Ramos (cell line): ENCODE data around the gene NRP1.

Experiments used
- in situ Hi-C: fragments of 300-500 bp; cut with MboI; formaldehyde crosslinking; loops from one replicate; pipeline ENCODE4 v1.14.3; 2022; ENCODE audit warnings: low sequenced_read_pairs; ENCODE audit not compliant: unreplicated experiment

The NRP1 gene

DNA sequence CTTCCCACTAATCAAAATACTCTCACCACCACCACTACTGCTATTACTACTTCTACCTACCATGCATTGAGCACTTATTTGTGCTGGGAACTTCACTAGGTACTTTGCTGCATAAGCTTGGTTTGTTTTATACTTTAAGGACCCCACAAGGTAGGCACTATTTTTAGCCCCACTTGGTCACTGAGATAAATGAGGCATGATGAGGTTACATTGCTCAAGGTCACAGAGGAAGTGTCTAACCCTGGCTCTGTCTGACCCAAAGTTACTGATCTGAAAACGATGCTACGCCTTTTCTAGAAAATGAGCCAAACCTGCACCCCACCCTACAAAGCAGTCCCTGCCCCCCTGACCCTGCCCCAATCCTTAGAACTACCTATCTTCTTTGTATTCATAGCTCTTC, 35.6 kb downstream of the NRP1 start:
- in situ Hi-C loops = no loop called here

DNA sequence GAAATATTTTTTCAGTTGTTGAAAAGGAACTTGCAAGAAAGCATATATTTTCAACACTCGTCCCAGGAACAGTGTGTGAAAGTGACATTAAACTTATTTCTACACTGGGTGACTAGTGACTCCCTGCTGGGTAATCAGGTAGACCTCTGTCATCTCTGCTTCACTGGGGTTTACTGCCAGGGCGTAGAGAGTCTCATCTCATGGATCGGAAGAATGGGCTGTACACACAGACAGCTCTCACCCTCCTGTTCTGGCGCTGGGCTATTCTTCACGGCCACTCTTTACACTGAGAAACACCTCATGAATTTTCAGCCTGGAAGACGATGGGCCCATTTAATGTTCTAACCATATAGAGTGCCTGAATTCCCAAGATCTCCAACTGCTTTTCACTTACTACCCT, 36.4 kb downstream of the NRP1 start:
- in situ Hi-C loops = no loop called here

DNA sequence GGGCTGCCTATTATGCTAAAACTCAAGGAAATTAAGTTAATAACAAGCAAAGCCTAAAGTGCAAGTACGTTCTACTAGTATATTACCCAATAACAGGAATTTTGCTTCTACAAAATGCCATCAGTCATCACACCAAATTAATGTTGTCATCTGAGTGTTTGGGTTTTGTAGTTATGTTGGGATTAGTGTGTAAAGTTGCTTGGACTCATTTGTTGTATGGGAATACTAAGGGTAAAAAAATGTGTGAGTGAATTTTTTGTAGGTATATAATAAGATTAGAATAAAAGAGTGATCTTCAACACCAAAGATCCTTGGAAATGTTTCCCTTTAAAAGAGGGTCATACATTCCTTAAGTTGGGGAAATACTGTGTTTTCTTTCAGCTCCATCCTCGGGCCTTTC, 38.6 kb downstream of the NRP1 start:
- in situ Hi-C loops = no loop called here

DNA sequence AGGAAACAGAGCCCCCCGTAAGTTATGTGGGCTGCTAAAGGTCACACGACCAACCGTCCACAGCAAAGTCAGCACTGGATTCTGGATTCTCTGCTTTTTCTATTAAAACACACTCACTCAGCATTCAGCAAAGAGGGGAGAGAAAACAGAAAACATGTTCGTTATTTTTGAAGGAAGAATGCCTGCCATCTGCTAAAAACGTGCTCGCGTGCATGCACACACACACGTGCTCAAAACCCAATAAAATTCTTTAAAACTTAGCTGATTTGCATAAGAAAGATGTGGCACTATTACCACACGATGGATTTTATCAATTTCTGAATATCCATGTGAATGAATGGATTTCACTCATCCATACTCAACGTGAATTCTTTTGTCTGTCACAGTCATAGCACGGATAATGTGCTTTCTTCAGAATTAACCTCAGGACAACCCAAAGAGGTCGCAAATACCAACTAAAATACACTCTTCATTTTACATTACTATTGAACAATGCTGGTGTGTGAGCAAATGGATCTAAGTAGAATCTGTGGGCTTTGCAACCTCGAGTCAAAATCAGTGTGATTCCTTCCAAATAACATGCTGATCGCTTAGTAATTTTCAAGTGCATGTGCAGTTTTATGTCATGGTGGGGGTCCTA, 40.8 kb downstream of the NRP1 start:
- in situ Hi-C loops = no loop called here

DNA sequence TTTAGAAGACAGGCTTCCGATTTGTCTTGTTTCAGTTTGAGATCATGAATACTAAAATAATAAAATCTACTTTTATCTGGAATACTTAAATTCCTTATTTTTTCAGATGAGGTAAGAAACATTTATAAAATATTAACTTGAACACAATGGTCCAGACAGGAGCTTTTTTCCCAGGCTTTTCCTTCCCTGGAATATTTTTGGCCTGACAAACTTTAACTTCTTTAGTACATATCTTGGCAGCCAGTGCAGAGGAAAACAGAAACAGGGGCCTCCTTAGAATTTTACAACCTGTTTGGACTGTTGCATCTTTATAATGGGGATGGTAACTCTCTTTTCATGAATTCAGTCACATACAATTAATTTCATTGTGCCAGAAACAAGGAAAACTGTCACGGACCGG, 41.4 kb downstream of the NRP1 start:
- in situ Hi-C loops = no loop called here

DNA sequence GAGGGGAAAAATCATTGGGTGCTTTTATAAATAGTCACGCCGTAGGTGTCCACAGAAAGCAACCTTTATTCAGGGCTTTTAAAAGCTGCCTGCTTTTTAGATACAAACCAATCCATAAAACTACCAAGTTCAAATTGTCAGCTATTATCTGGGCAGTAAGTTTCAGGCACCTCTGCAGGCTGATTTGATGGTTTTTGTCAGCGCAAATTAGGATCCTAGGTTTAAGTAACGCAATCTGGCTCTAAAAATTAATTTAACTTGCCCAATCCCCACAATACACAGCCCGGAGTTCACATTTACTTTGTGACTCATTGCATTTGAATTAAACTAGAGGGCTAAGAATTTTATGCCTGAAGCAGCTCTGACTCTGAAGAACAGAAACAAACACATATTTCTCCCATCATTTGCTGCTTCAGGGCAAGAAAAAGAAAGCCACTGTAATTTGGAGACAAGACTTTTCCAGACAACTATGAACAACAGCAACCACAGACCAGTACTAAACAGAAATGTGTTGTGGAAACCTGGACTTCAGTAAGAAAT, 43.3 kb downstream of the NRP1 start:
- in situ Hi-C loops = no loop called here

DNA sequence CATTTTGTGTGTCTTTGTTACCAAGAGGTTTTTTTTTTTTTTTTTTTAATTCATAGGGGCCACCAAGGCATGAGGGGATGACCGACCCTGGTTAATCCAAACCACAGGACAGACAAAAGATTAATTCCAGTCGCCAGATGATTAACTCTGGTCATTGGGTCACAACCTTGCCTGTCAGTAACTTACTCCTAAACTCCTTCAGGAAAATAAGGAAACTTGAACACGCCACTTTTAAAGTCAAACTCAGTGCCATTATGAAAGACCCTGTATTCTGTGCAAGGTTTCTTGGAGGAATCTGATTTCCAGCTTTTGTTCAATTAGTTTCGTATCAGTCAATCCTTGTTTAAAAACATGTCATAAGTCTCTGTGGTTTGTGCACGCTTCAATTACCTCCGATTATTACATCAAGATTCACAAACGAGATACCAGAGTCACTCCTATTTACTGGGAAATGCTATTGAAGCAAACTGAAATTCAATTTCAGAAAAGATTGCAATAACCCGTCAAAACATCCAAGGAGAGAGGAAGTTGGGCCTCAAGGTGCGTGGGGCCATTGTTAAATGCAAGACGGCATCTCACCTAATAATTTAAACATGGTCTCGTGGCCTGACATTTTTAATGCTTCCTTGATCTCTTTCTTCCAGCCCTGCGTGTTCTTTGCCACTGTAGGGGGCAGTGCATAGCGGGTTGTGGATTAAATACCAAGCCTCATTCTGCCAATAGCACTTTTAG, 44.0 kb downstream of the NRP1 start:
- in situ Hi-C loops = no loop called here

DNA sequence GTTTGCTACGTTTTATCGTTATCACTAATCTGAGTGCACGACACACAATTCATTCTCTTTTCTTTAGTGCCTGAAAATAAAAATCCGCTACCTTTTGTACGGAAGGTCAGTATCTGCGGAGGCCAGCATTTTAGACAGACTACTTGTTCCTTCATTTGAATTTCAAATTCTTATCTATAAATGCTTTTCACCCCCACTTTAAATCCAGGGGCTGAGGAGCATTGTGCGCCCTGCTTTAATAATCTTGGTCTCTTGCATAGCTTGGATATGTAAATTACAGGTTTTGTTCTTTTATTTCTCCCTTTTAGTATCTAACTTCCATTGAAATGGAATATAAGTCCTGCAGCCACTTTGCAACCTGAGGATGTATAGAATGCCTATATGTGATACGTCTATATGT, 44.7 kb downstream of the NRP1 start:
- in situ Hi-C loops = no loop called here

DNA sequence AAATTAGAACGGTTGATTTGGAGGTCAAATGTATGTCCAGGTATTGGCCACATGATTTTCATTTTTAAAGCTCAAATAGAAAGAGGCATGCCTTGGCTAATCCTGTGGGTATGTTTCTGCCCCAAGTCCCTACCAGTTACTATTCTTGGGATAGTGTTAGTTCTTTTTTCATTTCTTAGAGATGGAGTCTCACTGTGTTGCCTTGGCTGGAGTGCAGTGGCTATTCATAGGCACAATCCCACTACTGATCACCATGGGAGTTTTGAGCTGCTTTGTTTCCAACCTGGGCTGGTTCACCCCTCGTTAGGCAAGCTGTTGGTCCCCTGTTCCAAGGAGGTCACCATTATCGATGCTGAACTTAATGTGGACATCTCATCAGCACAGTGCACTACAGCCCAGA, 46.3 kb downstream of the NRP1 start:
- in situ Hi-C loops = no loop called here

DNA sequence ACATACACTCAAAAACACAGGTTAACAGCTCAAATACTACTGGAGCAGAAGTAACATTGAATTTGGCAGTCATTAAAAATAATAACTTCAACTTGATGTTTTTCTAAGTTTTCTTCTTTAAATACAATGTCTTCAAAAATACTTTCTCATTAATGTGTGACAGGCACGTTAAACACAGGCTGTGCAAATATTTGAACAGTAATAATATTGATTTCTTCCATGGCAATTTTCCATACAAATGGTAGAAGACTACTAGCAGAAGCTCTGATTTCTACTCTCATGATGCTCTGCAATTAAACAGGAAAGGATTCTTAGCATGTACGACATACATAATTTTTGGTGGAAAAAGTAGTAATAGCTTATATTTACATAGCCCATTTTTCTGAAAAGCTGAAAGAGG, 47.4 kb downstream of the NRP1 start:
- in situ Hi-C loops = no loop called here

DNA sequence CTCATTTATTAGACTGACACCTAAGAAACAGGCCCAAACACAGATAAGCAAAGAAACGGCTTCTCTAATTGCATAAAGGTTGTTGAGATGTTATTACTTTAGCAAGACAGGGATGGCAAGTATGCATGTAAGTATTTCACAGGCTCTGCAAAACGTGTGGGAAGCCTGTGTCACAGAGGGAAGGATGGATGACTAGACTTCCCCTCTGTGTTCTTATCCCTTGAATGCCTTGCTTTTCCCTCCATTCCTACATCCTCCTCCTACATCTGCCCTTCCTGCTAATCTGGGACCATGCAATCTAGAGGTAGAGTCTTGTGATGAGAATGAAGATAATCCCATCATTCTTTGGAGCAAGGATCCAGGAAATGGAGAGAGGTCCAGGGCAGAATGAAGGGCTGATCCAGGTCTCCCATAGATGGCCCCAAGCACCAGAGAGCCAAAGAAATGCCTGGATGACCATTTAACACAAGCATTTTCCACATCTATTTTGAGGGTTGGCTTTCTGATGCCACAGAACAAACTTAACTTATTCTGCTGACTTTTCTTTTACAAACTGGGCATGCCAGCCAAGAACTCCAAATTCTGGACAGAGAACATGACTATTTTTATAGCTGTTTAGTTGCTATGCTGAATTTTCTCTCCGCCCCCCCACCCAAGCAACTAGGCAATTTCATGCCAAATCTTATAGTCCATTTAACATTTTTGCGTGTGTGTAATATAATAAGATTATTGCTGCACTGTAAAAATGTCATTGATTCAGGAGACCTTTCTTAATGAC, 48.1 kb downstream of the NRP1 start:
- in situ Hi-C loops = no loop called here

DNA sequence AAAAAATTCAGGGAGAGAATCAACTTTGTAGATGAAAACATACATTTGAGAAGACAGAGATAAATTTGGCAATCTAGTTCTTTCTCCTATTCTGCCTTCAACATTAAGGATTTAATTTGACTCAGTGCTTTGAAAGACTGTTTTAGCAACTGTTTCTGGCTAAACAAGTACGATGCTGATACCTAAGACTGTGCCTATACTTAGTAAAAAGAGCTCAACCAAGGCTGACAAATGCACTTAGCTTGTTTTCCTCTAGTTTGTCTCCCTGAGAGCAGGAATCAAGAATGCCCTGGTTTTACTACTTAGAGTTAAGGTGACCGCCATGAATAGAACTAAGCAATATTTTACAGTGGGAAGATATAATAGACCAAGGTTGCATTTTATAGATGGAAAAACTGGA, 49.5 kb downstream of the NRP1 start:
- in situ Hi-C loops = no loop called here

DNA sequence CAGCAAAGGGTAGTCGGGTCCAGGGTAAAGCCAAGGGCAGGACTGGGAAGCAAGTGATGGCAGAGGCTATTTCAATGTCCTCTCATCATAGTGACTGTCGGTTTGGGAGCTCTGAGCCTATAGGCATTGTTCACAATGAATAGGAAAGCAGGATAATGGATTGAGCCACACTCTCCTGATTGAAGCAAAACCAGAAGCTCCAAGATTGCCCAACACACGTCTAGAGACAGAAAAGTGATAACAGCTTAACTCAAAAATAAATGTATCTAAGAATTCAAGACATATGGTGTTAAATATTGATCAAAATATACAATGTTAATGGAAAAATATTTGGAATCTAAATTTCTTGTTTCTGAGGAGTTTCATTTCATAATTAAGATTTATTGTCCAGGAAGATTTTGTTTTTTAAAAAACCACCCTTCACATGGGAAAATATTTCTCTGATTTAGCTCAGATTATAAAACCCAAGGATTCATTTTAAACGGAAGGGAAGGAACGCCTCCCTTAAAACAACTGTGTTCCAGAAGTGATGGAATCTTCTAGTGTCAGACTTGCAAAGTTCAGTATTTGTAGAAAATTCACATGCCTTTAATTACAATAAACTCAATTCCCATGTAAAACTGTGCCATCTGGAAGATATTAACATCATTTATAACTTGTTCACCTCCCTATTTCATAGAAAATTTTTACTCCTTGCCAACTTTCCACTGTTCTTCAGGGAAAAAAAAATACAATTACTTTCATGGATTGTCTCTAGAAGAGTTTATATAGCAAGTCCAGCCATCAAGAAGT, 54.5 kb downstream of the NRP1 start:
- in situ Hi-C loops = no loop called here

DNA sequence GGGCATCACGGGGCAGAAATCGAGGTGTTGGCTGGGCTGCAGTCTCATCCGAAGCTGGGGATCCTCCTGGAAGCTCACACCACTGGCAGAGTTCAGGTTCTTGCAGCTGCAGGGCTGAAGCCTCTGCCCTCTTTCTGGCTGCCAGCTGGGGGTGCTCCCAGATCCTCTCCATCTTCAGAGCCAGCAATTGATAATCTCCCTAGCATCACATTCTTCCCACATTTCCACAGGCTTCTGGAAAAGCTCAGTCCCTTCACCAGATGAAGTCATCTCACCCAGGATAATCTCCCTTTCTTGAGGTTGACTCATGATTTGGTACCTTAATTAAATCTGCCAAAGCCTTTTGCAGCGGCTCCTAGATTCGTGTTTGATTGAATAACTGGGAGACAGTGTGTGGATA, 55.2 kb downstream of the NRP1 start:
- in situ Hi-C loops = no loop called here

DNA sequence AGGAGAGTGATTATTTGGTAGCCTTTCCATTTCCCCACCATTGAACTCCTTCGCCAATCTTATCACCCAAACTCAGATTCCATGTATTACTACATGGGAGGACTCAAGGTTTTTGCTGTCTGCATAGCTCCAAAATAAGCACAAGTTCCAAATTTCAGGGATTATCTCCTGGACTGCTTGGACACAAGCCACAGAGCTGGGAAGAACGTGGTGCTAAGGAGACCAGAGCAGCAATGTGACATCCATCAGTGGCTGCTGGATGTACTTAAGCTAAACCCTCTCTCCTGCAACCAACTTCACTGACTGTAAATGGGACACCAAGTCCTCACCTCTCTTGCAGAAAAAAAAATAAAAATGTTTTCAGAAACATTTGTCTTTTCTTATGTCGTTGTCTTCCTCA, 56.3 kb downstream of the NRP1 start:
- in situ Hi-C loops = no loop called here

DNA sequence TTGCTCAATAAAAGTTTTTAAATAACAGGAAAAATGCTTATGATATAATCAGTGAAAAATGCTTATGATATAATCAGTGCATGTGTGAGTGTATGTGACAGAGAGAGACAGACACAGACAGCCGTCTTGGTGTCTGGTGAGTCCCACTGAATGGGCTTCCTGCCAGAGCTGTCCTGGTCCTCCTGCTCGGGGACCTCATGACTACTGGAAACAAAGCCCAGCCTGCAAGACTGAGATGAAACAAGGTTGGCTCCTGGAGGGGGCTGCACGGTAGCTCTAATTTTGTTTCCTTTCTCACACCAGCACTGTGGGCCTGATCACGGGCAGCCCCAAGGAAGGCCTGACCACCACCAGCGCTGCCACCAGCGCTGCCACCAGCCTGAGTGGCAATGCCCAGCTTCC, 57.3 kb downstream of the NRP1 start:
- in situ Hi-C loops = no loop called here

DNA sequence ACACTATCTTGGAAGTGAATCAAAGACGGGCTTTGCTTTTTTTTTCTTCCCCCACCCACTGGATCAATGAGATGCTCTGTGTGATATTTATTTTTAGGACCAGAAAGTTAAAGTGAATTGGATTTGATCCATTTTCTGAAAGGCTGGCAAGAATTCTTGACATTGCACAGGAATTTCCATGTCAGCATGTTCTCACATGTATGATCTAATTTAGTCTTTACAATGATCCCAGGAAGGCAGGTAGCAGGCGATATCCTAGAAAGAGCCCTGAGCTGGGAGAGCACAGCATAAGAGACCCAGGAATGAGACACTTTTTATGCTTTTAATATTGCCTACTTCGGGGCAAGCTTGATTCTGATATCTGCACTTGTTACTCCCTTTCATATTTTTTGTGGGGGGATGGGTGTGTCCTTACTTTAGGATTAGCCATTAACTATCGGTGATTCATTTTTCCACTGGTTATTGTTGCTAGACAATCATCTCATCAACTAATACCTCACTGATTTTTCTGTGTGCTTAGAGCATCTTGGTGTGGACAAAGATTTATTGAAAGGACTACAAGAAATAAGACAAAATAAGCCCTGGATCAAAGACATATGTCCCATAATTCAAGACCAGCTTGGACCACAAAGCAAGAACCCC, 58.1 kb downstream of the NRP1 start:
- in situ Hi-C loops = no loop called here

DNA sequence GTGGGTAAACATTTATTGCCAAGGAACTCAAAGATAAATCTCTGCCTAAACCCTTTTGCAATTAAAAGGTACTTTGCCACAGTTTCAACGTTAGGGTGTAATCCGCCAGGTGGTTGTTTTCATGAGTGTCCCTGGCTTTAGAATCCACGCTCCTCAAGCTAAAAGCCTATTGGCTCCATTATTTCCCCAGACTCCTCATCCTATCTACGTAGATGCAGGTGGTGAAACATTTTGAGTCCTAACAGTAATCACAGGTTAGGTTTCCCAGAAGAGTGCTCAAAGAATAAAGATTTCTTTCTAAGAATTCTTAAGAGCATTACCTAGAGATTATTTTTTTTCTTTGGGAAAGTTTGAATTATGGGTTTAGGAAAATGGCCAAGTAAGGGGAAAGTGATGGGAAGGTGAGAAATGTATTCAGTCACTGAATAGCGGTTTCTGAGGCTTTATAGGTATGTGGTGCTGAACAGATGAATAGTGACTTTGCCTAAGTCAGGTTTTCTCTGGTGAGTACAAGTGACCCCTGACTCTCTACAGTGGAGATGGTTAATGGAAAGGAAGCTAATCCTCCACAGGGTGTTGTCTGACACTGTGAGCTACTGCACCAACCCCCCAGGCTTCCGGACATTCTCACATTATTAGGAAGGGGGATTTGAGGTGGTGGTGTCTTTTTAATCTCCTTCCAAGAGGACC, 60.2 kb downstream of the NRP1 start:
- in situ Hi-C loops = no loop called here

DNA sequence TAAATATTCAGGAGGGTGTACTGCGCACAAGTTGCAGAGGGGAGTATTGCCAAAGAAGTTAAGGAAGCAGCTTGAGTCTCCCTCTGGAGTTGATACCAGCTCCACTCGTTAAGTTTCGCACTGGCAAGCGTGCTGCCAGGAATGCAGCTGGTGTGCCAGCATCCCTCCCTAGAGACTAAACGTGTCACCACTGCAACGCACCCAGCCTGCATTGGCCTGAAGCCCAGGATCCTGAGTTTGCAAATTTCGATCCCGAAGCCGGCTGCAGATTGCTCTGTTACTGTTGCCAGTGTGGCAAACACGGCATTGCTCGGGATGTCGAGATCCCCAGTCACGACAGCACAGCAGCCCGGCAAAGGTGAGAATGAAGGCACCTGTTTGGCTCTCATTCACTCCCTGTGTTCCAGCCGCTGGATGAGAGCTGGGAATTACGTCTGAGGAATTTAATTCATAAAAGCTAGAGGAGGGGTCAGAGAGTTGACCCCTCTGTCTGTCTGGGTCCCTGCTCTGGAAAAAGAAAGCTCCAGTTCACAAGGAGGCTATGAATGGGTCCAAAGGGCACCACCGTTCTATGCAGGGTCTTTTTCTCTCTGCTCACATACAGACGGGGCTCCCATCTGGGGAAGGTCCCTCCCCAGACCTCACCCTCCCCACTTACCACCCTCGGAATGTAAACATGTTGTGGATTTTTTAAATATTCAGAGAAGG, 61.0 kb downstream of the NRP1 start:
- in situ Hi-C loops = no loop called here
